GM23338 (cell line): Measurements from ENCODE around the gene TMEM209. TPM values are rescaled to one million over a fixed set of nuclear protein-coding genes. Genes with fewer than 3 reads are reported as not detected.
A peak's percentile ranks its signal among the peaks of the same experiment; 100 is the strongest.

ENCODE experiments used
- ATAC-seq: fragments of 200-7000 bp; cut with Tn5 transposase; 3 replicates; pipeline ENCODE4 v1.9.1; 2020
- DNase-seq: peaks from one replicate; pipeline ENCODE4 v3.0.0-alpha.2; 2015; ENCODE audit warnings: low spot score
- H2AFZ ChIP-seq: fragments of 200-600 bp; sonication (generic); 2 replicates; pipeline ENCODE4 v1.8.0; 2016; ENCODE audit warnings: antibody characterized with exemption, mild to moderate bottlenecking, moderate library complexity
- H3F3A ChIP-seq: fragments of 200-600 bp; sonication (generic); replicated peaks from 2 replicates; pipeline ENCODE4 v1.8.0; 2017; ENCODE audit warnings: antibody characterized with exemption, mixed run types, low read depth
- H3K27ac ChIP-seq: fragments of 200-600 bp; sonication (generic); 2 replicates; pipeline ENCODE4 v1.6.1; 2016; ENCODE audit warnings: low read depth
- H3K27me3 ChIP-seq: fragments of 200-600 bp; sonication (generic); 2 replicates; pipeline ENCODE4 v1.8.0; 2016; ENCODE audit warnings: mild to moderate bottlenecking, mixed run types, moderate library complexity; ENCODE audit not compliant: insufficient read depth
- H3K36me3 ChIP-seq: fragments of 200-600 bp; sonication (generic); 2 replicates; pipeline ENCODE4 v1.8.0; 2016; ENCODE audit warnings: mild to moderate bottlenecking; ENCODE audit not compliant: insufficient read depth
- H3K4me1 ChIP-seq: fragments of 200-600 bp; sonication (generic); 2 replicates; pipeline ENCODE4 v1.8.0; 2016; ENCODE audit warnings: mild to moderate bottlenecking, moderate library complexity; ENCODE audit not compliant: insufficient read depth
- H3K4me2 ChIP-seq: fragments of 200-600 bp; sonication (generic); 2 replicates; pipeline ENCODE4 v1.7.1; 2017; ENCODE audit warnings: mixed run types
- H3K4me3 ChIP-seq: fragments of 200-600 bp; sonication (generic); 2 replicates; pipeline ENCODE4 v1.6.1; 2016; ENCODE audit warnings: mixed run types
- H3K79me2 ChIP-seq: fragments of 200-600 bp; sonication (generic); replicated peaks from 2 replicates; pipeline ENCODE4 v1.8.0; 2017; ENCODE audit warnings: mild to moderate bottlenecking; ENCODE audit not compliant: insufficient read depth
- H3K9me2 ChIP-seq: fragments of 200-600 bp; sonication (generic); 2 replicates; pipeline ENCODE4 v1.8.0; 2017; ENCODE audit not compliant: insufficient read depth
- H4K20me1 ChIP-seq: fragments of 200-600 bp; sonication (generic); replicated peaks from 2 replicates; pipeline ENCODE4 v1.8.0; 2017; ENCODE audit warnings: mild to moderate bottlenecking; ENCODE audit not compliant: insufficient read depth
- H3K27ac Mint-ChIP-seq: 2 replicates; pipeline ENCODE4 v1.8.0; 2020; ENCODE audit warnings: inconsistent platforms, mild to moderate bottlenecking, moderate library complexity, mixed read lengths
- H3K27me3 Mint-ChIP-seq: 3 replicates; pipeline ENCODE4 v1.8.0; 2022; ENCODE audit warnings: low read depth, mild to moderate bottlenecking, moderate library complexity, mixed read lengths, inconsistent platforms; ENCODE audit not compliant: insufficient read depth, poor library complexity
- H3K36me3 Mint-ChIP-seq: 3 replicates; pipeline ENCODE4 v1.8.0; 2021; ENCODE audit warnings: low read depth, mild to moderate bottlenecking, inconsistent platforms, moderate library complexity, mixed read lengths
- H3K4me1 Mint-ChIP-seq: 3 replicates; pipeline ENCODE4 v1.8.0; 2020; ENCODE audit warnings: mild to moderate bottlenecking, inconsistent platforms, mixed read lengths
- H3K4me3 Mint-ChIP-seq: 3 replicates; pipeline ENCODE4 v1.8.0; 2021; ENCODE audit warnings: moderate library complexity, mild to moderate bottlenecking, inconsistent platforms, mixed read lengths
- H3K9me3 Mint-ChIP-seq: 3 replicates; pipeline ENCODE4 v1.8.0; 2020; ENCODE audit warnings: moderate library complexity, mild to moderate bottlenecking, inconsistent platforms, mixed read lengths
- CREB1 ChIP-seq: fragments of 250-450 bp; sonication (Bioruptor Pico); IDR thresholded peaks from 2 replicates; pipeline ENCODE4 v1.5.0; 2020; ENCODE audit warnings: low read depth, mild to moderate bottlenecking, moderate library complexity
- ETS1 ChIP-seq: IDR thresholded peaks from 2 replicates; pipeline ENCODE4 v1.6.1; 2016; ENCODE audit warnings: antibody characterized with exemption
- EZH2 ChIP-seq: fragments of 200-600 bp; sonication (generic); IDR thresholded peaks from one replicate; pipeline ENCODE4 v1.8.0; 2017; ENCODE audit warnings: antibody characterized with exemption, mild to moderate bottlenecking, low read depth; ENCODE audit not compliant: unreplicated experiment
- EZH2phosphoT487 ChIP-seq: fragments of 200-600 bp; sonication (generic); IDR thresholded peaks from one replicate; pipeline ENCODE4 v1.8.1; 2018; ENCODE audit warnings: antibody characterized with exemption; ENCODE audit not compliant: unreplicated experiment
- NANOG ChIP-seq: IDR thresholded peaks from 2 replicates; pipeline ENCODE4 v1.6.1; 2016; ENCODE audit warnings: antibody characterized with exemption, borderline replicate concordance
- POLR2AphosphoS5 ChIP-seq: IDR thresholded peaks from 2 replicates; pipeline ENCODE4 v1.6.1; 2016; ENCODE audit warnings: antibody characterized with exemption, low read depth
- polyA plus RNA-seq: library from polyadenylated mRNA; unstranded; fragments of >200 nt; fragmentation: Nextera tagmentation; extraction: Ambion mirVana; gene quantifications from 2 replicates; pipeline ENCODE4 v1.2.1, GENCODE V29; 2016
- total RNA-seq: library from RNA; depleted of rRNA; stranded (reverse); fragments of >200 nt; shearing (Covaris generic); gene quantifications from 2 replicates; pipeline ENCODE4 v1.2.3, GENCODE V29; 2014
- TF ChIP-seq, protein P1 (sequence below), 2 experiments: fragments of 200-600 bp in 1 of 2; sonication (generic) in 1 of 2; conservative IDR thresholded peaks; 2 replicates each; pipeline versions ENCODE4 v1.5.1 to v1.6.1; 2016 to 2017; ENCODE audit warnings: antibody characterized with exemption in 2 of 2, low read depth in 2 of 2, mild to moderate bottlenecking in 2 of 2, moderate library complexity in 1 of 2
- TF ChIP-seq, protein P2 (sequence below): fragments of 250-450 bp; sonication (Bioruptor Pico); IDR thresholded peaks from 2 replicates; pipeline ENCODE4 v1.5.0; 2020; ENCODE audit warnings: mild to moderate bottlenecking, moderate library complexity

Gene TMEM209
- total and polyA plus RNA-seq, 2 experiments from 2014 or later: 18.6 to 26.2 TPM

GRCh38 chr7:130154501-130155317, 50.5 kb downstream of the TMEM209 start:
- Histone ChIP-seq H2AFZ (no peak overlapping the region), H3K36me3 (no peaks in the 10 kb centered on the region), H4K20me1 (no peaks in the 10 kb centered on the region), H3K27ac (no peak overlapping the region), H3K27me3 (no peaks in the 10 kb centered on the region), H3F3A (0 out of 2 replicates have a peak, but pooled peaks cover 2% of the 10 kb centered on the region), H3K79me2 (no peaks in the 10 kb centered on the region), H3K9me2 (no peaks in the 10 kb centered on the region), H3K4me1 (no peaks in the 10 kb centered on the region), H3K4me2 (no peak overlapping the region), H3K4me3 (no peak overlapping the region)
- H3K27ac Mint-ChIP-seq: no peak overlapping the region
- peaks cover 30% of the 10 kb centered on the region for H3K36me3 Mint-ChIP-seq
- no peak for TF ChIP-seq EZH2
- TF ChIP-seq, protein P1, sequence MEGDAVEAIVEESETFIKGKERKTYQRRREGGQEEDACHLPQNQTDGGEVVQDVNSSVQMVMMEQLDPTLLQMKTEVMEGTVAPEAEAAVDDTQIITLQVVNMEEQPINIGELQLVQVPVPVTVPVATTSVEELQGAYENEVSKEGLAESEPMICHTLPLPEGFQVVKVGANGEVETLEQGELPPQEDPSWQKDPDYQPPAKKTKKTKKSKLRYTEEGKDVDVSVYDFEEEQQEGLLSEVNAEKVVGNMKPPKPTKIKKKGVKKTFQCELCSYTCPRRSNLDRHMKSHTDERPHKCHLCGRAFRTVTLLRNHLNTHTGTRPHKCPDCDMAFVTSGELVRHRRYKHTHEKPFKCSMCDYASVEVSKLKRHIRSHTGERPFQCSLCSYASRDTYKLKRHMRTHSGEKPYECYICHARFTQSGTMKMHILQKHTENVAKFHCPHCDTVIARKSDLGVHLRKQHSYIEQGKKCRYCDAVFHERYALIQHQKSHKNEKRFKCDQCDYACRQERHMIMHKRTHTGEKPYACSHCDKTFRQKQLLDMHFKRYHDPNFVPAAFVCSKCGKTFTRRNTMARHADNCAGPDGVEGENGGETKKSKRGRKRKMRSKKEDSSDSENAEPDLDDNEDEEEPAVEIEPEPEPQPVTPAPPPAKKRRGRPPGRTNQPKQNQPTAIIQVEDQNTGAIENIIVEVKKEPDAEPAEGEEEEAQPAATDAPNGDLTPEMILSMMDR (conservative IDR thresholded peaks at IDR 0.05; ENCODE audit: low read depth in 2 of 2): peak; percentile 75 to 87
- no peak for TF ChIP-seq ETS1
- no peak for TF ChIP-seq EZH2phosphoT487
- TF ChIP-seq CREB1 (CRISPR knock-in tag): no peak
- TF ChIP-seq NANOG: no peak
- no peak for TF ChIP-seq POLR2AphosphoS5
- H3K4me3 Mint-ChIP-seq: no peak overlapping the region
- DNase-seq (peak; percentile 74), ATAC-seq (peak; percentile 75)
- H3K27me3 Mint-ChIP-seq: peaks cover 10% of the 10 kb centered on the region
- peaks cover 14% of the 10 kb centered on the region for H3K9me3 Mint-ChIP-seq
- H3K4me1 Mint-ChIP-seq: peaks cover 3% of the 10 kb centered on the region; the same call in 2 of the 3 replicates

DNA sequence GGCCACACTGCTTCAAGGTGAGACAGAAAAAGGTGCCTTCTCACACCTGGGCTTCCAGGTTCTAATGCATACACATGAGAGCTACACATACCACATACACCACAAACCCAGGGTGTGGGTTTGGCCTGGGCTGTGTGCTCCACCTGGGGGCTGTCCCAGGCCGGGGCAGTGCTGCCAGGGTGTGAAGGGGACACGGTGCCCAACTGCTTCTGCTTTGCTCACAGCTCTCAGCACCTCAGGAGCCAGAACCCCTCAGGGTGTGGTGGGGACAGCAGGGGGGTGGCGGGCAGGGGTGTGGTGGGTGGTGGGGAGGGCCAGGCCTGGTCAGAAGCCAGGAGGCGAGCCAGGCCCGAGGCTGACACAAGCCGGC, 51.1 kb downstream of the TMEM209 start:
- Histone ChIP-seq H3K27ac (no peak overlapping the region), H3K4me1 (no peaks in the 10 kb centered on the region), H3K9me2 (no peaks in the 10 kb centered on the region), H2AFZ (no peak overlapping the region), H3K79me2 (no peaks in the 10 kb centered on the region), H3K27me3 (no peaks in the 10 kb centered on the region), H3K4me3 (no peak overlapping the region), H3F3A (0 out of 2 replicates have a peak, but pooled peaks cover 2% of the 10 kb centered on the region), H3K4me2 (no peak overlapping the region), H4K20me1 (no peaks in the 10 kb centered on the region), H3K36me3 (no peaks in the 10 kb centered on the region)
- peak; percentile 19 for ATAC-seq
- no peak overlapping the region for H3K27ac Mint-ChIP-seq
- peaks cover 3% of the 10 kb centered on the region; the same call in 2 of the 3 replicates for H3K4me1 Mint-ChIP-seq
- H3K4me3 Mint-ChIP-seq: no peak overlapping the region
- DNase-seq: no peak
- peaks cover 10% of the 10 kb centered on the region for H3K27me3 Mint-ChIP-seq
- peaks cover 14% of the 10 kb centered on the region for H3K9me3 Mint-ChIP-seq
- H3K36me3 Mint-ChIP-seq: peaks cover 25% of the 10 kb centered on the region
- no peak for TF ChIP-seq CREB1 (CRISPR knock-in tag)
- TF ChIP-seq, protein P2, sequence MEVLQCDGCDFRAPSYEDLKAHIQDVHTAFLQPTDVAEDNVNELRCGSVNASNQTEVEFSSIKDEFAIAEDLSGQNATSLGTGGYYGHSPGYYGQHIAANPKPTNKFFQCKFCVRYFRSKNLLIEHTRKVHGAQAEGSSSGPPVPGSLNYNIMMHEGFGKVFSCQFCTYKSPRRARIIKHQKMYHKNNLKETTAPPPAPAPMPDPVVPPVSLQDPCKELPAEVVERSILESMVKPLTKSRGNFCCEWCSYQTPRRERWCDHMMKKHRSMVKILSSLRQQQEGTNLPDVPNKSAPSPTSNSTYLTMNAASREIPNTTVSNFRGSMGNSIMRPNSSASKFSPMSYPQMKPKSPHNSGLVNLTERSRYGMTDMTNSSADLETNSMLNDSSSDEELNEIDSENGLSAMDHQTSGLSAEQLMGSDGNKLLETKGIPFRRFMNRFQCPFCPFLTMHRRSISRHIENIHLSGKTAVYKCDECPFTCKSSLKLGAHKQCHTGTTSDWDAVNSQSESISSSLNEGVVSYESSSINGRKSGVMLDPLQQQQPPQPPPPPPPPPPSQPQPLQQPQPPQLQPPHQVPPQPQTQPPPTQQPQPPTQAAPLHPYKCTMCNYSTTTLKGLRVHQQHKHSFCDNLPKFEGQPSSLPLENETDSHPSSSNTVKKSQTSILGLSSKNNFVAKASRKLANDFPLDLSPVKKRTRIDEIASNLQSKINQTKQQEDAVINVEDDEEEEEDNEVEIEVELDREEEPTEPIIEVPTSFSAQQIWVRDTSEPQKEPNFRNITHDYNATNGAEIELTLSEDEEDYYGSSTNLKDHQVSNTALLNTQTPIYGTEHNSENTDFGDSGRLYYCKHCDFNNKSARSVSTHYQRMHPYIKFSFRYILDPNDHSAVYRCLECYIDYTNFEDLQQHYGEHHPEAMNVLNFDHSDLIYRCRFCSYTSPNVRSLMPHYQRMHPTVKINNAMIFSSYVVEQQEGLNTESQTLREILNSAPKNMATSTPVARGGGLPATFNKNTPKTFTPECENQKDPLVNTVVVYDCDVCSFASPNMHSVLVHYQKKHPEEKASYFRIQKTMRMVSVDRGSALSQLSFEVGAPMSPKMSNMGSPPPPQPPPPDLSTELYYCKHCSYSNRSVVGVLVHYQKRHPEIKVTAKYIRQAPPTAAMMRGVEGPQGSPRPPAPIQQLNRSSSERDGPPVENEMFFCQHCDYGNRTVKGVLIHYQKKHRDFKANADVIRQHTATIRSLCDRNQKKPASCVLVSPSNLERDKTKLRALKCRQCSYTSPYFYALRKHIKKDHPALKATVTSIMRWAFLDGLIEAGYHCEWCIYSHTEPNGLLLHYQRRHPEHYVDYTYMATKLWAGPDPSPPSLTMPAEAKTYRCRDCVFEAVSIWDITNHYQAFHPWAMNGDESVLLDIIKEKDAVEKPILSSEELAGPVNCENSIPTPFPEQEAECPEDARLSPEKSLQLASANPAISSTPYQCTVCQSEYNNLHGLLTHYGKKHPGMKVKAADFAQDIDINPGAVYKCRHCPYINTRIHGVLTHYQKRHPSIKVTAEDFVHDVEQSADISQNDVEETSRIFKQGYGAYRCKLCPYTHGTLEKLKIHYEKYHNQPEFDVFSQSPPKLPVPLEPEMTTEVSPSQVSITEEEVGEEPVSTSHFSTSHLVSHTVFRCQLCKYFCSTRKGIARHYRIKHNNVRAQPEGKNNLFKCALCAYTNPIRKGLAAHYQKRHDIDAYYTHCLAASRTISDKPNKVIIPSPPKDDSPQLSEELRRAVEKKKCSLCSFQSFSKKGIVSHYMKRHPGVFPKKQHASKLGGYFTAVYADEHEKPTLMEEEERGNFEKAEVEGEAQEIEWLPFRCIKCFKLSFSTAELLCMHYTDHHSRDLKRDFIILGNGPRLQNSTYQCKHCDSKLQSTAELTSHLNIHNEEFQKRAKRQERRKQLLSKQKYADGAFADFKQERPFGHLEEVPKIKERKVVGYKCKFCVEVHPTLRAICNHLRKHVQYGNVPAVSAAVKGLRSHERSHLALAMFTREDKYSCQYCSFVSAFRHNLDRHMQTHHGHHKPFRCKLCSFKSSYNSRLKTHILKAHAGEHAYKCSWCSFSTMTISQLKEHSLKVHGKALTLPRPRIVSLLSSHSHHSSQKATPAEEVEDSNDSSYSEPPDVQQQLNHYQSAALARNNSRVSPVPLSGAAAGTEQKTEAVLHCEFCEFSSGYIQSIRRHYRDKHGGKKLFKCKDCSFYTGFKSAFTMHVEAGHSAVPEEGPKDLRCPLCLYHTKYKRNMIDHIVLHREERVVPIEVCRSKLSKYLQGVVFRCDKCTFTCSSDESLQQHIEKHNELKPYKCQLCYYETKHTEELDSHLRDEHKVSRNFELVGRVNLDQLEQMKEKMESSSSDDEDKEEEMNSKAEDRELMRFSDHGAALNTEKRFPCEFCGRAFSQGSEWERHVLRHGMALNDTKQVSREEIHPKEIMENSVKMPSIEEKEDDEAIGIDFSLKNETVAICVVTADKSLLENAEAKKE (CRISPR knock-in tag): no peak
- no peak for TF ChIP-seq EZH2
- no peak for TF ChIP-seq ETS1
